Activated CD4-positive, alpha-beta T cell treated with anti-CD3 and anti-CD28 coated beads, Interleukin-2, Interleukin-4, amounts not matched to agents 100 ng/mL and 50 ng/mL, durations not matched to agents 16 hours and 8 hours (primary cell): ENCODE results near the gene MAN2C1.

Source experiments
- DNase-seq: peaks from one replicate; pipeline ENCODE4 v3.0.0-alpha.2; 2020; ENCODE audit warnings: low spot score

Gene MAN2C1

DNA sequence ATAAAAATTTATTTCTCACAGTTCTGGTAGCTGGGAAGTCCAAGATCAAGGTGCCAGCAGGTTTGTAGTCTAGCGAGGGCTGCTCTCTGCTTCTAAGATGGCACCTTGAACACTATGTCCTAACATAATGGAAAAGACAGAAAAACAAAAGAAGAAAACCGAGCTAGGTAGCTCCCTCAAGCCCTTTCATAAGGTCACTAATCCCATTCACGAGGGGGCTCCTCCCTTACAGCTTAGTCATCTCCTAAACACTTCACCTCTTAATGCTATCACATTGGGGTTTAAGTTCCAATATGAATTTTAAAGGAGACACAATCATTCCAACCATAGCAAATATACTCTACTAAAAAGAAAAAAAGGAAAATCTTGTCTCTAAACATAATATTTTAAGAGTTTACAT, 62.2 kb downstream of the MAN2C1 start:
- DNase-seq, result no peak
